Eye (tissue), 1 donor: Measurements from ENCODE around the gene CCR4.
"Not testable (repeated sequence)": the region's sequence is repeated elsewhere in the genome, so short reads cannot be mapped to it uniquely, and the experiment has no call there.

Experiments used
- DNase-seq: peaks from one replicate; pipeline ENCODE4 v3.0.0-alpha.2; 2015

CCR4 gene

GRCh38 chr3:32984918-32985317 is 33.5 kb downstream of the CCR4 start:
- not testable (repeated sequence) for DNase-seq

GRCh38 chr3:32989171-32989570 is 37.7 kb downstream of the CCR4 start:
- no peak for DNase-seq

DNA sequence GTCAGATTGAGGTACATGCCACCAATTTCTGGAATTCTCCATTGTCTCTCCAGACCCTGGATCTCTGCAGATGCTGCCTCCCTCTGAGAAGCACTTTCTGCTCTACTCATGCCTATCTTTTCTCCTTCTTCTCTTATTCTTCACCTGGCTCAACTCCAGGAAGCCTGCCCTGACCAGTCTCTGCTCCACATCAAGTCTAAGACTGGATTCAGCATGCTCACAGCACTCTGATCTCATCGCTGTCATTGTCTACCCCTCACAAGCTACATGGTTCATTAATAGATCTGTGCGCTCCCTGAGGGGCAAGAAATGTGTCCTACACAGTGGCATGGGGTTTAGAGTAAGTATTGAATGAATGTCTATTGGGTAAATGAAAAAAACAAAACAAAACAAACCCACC is 38.7 kb downstream of the CCR4 start:
- DNase-seq, result no peak

DNA sequence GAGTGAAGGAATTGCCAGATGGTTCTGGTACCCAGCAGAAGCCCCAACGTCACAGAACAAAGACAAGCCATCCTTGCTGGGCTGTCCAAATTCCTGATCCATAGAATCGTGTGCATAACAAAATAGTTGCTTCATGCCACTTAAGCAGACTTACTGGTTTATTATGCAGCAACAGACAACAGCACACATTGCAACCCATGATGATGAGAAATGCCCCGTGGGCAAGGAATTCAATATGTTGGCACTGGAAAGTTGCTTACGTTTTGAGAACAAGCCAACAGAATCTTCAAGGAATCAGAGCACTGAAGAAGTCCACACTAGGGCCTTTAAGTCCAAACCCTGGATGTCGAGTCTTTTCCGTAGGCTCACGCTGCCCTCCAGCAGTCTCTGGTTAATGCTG is 40.3 kb downstream of the CCR4 start:
- DNase-seq, result no peak

GRCh38 chr3:32992310-32992686 is 40.9 kb downstream of the CCR4 start:
- DNase-seq, result no peak

GRCh38 chr3:32994045-32994444 is 42.6 kb downstream of the CCR4 start:
- DNase-seq, result no peak

- no peak for DNase-seq
Observed at GRCh38 chr3:32995098-32995497, 43.7 kb downstream of the CCR4 start.

DNA sequence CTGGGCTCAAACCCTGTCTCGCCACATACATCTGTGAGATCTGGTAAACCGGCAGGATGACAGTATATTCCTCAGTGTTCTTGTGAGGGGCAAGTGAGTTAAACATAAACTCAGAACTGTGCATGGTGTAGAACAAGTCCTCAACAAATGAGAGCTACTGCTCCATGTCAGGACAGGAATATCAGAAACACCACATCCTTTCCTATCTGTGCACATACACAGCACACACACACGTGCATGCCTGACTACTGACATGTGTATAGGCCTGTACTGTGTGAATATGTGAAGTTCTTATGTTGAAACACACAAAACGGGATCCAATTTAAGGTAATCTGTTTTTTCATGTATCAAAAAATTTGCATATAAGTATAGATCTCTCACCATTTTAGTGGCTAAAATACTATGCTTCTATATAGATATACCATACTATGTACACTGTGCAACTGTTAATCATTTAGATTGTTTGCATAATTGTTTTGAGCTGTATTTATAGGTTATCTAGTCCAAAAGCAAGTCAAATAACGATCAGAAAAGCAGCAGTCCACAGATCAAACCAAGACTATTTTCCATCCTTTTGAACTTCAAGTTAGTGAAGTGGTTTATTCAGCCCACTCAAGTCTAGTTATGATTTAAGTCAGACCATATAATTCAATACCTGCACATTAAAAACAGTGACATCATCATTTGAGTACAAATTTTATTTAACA is 44.8 kb downstream of the CCR4 start:
- no peak for DNase-seq

DNA sequence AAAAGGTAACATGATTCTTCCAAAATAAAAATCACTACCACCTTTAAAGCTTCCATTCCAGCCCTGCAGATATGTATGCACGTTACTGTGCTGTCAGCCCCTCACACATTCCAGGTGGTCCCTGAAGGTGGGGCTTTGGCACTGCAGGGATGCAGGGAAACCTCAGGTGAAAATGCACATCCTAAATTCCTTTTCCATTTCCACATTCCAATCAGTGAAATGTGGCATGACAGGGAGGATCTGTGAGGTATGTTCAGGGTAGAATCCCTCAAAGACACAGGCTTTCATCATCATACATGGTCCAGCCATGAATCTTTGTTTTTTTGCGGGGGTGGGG is 45.3 kb downstream of the CCR4 start:
- DNase-seq, result no peak

- no peak for DNase-seq
Observed at GRCh38 chr3:32998631-32999451, 47.4 kb downstream of the CCR4 start.

- DNase-seq, result no peak
Observed at GRCh38 chr3:33000691-33001385, 49.4 kb downstream of the CCR4 start.

DNA sequence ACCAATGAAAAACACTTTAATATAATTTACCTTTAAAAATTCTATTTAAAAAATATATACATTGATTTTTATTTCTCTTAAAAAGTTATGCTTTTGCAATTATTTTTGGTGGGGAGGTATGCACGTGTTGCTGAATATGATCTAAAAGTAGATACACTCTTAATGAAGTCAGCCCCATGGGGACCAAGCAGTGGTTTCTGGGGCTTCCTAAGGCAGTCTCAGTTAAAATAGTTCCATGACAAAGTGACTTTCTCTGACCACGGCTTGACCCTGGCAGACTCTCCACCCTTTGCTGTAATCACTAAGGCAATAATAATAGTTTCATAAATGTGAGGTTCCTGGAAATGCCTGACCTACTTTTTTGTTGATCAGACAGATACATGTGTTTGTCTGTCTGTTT is 50.4 kb downstream of the CCR4 start:
- no peak for DNase-seq

DNA sequence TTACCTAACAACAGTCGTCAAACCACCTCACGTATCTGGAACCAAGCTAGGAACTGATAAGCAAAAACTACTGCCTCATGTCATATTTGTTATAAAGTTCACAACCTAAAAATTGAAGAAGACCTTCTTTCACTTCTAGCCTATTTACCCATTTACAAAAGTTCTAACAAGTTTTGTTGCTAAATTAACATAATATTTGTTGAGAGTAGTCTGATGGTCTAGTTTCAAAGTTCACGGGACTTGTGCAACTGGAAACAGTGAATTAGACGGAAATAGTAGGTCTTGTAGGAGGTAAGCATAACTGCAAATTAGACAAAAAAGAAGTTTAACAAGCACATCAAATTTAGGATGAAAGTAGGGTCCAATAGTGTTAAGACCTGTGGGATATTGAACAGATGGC is 51.9 kb downstream of the CCR4 start:
- DNase-seq, result no peak

GRCh38 chr3:33004205-33004604 is 52.8 kb downstream of the CCR4 start:
- no peak for DNase-seq

DNA sequence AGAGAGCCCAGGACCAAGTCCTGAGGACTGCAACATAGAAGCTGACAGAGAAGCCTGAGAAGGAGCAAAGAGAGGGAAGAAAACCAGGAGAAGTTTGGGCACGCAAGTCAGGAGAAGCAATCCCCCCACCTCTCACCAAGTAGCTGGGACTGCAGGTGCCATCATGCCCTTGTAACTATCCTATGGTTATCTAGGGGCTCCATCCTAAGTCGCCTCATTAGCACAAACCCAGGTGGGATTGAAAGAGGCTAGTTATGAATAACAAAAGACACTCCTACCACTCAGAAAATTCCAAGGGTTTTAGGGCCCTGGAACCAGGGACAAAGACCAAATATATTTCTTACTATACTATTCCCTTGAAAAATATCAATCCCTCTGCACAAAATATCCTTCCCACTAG is 53.5 kb downstream of the CCR4 start:
- DNase-seq, result no peak
